Stomach (tissue), 4 donors: ENCODE data around the gene SLC45A2.

Experiments used
- CTCF ChIP-seq, 7 experiments: fragments of 450-650 bp in 4 of 7; fragments of 200-600 bp in 3 of 7; sonication (generic) in 3 of 7; IDR thresholded peaks; one replicate each; pipeline ENCODE4 v1.5.1; 2016 to 2019; ENCODE audit warnings: antibody characterized with exemption in 7 of 7, control low read depth in 2 of 7, mild to moderate bottlenecking in 1 of 7
- POLR2A ChIP-seq, 4 donors: fragments of 450-650 bp; IDR thresholded peaks; one replicate each; pipeline ENCODE4 v1.6.1; 2016; ENCODE audit warnings: antibody characterized with exemption in 4 of 4, control low read depth in 2 of 4, mild to moderate bottlenecking in 1 of 4, moderate library complexity in 1 of 4
- POLR2AphosphoS5 ChIP-seq, 3 donors: sonication (generic); formaldehyde crosslinking; IDR thresholded peaks; one replicate each; pipeline ENCODE4 v1.6.1; 2016; ENCODE audit warnings: antibody characterized with exemption in 3 of 3

GRCh38 chr5:34014626-34015025 lies 30.1 kb upstream of the SLC45A2 start:
- no peak for TF ChIP-seq CTCF (IDR thresholded peaks at IDR 0.05)
- no peak for TF ChIP-seq POLR2A (IDR thresholded peaks at IDR 0.05)
- TF ChIP-seq POLR2AphosphoS5 (IDR thresholded peaks at IDR 0.05) = no peak
